ENCODE data around the gene ZBTB45.
"Not testable (repeated sequence)": the region's sequence is repeated elsewhere in the genome, so short reads cannot be mapped to it uniquely, and the experiment has no call there.

The ZBTB45 gene

DNA sequence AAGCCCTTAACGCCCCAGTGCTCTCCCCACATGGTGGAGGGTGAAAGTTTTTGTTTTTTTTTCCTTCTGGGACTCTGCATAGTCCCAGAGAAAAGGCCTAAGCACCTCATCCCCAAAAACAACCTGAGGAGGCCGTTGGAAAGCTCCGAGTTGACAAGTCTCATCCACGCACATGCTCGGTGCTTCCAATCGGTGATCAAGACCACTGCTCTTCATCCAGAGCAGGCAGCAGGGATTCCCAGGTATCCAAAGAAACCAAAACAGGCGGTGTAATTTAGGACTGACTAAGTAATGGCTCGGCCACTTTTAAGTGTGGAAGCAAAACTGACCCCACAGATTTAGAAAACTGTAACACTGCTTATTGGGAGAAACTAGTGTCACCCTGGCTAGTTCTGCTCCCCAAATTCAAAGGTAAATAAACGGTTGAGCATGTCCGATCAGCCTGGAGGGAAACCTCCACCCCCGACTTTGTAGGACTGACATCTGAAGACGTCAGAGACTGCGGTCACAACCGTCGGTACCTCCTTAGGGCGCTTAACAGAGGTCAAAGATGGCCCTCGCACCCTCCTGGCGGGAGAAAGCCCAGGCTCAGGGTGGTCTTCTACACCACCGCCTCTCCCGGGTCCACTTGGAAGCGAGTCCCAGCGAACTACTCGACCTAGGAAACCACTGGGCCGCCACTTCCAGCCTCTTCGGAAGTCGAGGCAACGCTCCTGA, 44.5 kb downstream of the ZBTB45 start:
- no peak for FAIRE-seq

DNA sequence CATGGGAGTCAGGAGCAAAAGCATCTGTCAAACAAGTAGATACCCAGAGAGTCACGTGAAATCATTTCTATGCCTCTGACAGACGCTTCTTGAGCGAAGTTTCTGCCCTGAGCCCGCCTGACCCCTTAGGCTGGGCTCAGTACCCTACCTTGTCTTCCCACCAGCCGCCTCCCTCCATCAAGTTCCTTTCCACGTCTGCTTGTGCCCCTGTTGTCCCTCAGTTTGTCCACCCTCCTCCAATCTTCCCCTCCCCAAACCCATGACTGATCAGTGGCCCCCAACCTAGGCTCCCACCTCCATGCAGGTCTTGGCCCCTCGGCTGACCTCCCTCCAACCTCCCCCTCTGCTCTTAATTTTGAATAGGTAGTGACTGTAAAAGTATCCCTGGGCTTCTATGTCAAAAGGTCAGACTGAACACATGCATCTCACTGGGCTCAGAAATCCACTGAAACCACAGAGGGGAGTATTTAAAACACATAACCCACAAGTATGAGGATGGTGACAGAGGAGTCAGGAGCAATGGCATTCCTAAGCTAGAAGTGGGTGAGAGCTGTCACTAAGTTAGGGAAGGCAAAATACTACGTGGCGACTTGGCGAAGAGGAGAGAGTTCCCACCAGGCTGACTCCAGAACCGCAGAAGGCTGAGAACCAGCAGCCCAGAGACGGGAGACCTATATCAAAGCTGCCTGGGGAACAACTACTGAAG, 45.2 kb downstream of the ZBTB45 start:
- no peak for DNase-seq (ENCODE audit: low spot score)
- no peak for FAIRE-seq

More for the DNA sequence above, 44.5 kb downstream of the ZBTB45 start:
- DNase-seq (ENCODE audit: low spot score) = no peak

DNA sequence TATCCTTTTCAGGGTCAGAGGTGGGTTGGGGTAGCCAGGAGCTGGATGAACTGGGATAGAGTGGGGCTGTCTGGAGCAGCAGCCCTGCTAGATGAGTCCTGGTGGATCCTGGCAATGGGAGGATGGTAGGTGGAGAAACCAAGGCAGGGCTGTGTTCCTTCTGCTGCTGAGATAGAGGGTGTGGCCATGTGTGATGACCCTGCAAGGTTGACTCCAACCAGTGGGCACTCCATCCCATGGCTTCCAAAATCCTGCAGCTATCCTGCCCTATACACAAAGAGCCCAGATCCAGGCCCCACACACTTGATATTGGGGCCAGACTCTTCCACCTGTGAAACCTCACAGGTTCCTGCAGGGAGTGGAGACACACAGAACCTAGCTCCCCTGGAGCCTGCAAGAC, 45.8 kb downstream of the ZBTB45 start:
- DNase-seq (ENCODE audit: low spot score) (no peak), FAIRE-seq (no peak)

DNA sequence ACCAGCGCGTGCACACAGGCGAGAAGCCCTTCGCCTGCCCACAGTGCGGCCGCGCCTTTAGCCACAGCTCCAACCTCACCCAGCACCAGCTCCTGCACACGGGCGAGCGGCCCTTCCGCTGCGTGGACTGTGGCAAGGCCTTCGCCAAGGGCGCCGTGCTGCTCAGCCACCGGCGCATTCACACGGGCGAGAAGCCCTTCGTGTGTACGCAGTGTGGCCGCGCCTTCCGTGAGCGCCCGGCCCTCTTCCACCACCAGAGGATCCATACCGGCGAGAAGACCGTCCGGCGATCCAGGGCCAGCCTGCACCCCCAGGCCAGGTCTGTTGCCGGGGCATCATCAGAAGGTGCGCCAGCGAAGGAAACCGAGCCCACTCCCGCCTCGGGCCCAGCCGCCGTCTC, 47.9 kb downstream of the ZBTB45 start:
- DNase-seq (ENCODE audit: low spot score) = no peak
- no peak for FAIRE-seq

DNA sequence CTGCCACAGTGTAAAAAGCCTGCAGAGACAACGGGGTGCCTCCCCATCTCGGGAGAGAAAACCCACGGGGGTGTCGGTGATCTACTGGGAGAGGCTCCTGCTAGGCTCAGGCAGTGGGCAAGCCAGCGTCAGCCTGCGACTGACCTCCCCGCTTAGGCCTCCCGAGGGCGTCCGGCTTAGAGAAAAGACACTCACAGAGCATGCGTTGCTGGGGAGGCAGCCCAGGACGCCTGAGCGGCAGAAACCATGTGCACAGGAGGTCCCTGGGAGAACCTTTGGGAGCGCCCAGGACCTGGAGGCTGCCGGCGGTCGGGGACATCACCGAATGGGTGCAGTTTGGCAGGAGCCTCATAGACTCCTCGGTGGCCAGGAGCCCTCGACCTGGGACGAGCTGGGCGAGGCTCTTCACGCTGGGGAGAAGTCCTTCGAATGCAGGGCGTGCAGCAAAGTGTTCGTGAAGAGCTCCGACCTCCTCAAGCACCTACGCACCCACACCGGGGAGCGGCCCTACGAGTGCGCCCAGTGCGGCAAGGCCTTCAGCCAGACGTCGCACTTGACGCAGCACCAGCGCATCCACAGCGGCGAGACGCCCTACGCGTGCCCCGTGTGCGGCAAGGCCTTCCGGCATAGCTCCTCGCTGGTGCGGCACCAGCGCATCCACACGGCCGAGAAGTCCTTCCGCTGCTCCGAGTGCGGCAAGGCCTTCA, 48.6 kb downstream of the ZBTB45 start:
- DNase-seq (ENCODE audit: low spot score) = not testable (repeated sequence)
- FAIRE-seq = peak; percentile 74

DNA sequence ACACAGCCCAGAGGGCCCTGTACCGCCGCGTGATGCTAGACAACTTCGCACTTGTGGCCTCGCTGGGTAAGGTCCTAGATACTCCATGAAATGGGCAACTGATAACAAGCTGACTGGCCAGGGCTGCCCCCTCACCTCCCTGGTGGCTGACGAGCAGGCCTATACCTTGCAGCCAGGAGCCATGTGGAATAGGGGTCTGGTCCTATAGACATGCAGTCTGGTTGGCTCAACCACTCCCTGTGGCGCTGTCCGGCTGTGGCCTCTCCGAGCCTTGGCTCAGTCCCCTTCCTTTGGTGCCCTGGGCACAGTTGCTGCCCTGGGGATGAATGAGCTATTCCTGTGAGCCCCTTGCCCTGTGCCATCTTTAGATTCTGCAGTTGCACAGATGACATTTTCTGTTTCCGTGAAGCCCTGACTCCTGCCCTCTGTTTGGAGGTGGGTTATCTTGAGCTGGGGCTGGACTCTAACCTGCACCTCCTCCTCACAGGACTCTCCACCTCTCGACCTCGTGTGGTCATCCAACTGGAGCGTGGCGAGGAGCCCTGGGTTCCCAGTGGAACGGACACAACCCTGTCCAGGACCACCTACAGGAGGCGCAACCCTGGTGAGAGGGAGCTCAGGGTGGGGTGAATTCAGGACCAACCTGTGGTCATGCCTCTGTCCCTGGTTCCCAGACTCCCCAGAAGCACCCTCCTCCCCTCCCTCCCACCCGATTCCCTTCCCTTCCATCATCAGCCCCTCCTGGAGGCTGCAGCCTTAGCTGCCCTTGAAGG, 50.2 kb downstream of the ZBTB45 start:
- FAIRE-seq (no peak), DNase-seq (ENCODE audit: low spot score) (no peak)

DNA sequence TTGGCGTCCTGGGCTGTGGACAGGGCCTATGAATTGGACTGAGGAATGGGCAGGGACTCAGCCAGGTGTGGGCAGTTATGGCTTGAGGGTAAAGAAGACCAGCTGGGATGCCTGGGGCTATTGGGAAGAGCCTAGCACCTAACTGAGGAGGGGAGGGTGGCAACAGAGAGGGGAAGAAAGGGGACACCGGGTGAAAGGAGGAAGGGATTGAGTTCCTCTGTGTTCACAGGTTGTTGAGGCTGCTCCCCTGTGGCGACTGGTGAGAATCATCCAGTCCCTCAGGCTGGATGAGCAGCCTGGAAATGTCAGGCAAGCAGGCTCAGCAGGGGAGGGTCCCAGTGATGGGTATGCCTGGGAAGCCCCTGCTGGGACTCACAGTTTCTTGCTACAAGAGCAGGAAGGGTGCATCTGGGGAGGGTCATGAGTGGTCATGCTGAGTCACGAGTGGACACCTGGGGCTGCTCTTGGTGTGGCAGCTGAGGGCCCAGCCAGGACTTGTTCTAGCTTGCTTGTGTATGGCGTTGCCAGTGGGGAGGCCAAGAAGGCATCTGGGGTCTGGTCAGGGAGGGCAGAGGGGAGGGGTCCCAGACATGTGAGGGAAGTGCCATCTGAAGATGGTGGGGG, 51.3 kb downstream of the ZBTB45 start:
- DNase-seq (ENCODE audit: low spot score) = no peak
- FAIRE-seq = no peak

DNA sequence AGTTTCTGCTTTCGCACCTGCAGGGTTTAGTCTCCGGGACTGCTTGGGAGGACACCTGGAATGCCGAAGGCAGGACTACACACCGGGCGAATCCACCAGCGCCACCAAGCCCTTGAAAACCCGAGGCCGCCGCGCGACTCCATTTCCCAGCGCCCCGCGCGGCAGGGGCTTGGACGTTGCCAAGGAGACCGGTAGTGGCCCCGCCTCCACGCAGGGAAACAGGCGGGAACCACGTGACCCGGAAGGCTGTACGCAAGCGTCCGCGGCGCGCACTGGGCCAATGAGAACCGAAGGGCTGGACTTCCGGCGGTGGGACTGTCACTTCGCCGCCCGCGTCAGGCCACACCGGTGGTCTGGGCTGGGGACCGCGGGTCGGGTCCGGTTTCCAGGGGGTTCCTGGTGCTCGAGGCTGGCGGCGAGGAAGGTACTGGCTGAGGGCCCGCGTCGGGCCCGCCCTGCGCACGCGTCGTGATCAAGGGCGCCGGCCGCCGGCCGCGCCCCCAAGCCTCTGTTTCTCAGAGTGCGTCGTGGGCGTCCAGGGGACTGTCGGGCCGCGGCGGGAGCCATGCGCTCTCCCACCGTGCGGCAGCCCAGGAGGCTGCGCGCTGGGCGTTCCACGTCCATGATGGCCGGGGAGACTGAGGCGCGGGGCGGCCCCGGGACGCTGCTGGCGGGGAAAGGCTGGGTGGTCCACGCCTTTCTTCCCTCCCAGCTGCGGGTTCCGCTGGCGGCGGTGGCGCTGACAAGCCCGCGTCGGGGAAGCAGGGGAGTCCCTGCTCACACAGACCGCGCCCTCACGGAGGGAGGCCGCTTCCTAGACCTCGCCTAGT, 52.6 kb downstream of the ZBTB45 start, which contains the start of gene ZNF324:
ZNF324 (plus strand) TSS at position 321 of the 830 bp plus-strand sequence. CDS start 2,106 bp downstream, outside the sequence.
- FAIRE-seq = peak; percentile 35
- DNase-seq (ENCODE audit: low spot score) = peak; percentile 92

DNA sequence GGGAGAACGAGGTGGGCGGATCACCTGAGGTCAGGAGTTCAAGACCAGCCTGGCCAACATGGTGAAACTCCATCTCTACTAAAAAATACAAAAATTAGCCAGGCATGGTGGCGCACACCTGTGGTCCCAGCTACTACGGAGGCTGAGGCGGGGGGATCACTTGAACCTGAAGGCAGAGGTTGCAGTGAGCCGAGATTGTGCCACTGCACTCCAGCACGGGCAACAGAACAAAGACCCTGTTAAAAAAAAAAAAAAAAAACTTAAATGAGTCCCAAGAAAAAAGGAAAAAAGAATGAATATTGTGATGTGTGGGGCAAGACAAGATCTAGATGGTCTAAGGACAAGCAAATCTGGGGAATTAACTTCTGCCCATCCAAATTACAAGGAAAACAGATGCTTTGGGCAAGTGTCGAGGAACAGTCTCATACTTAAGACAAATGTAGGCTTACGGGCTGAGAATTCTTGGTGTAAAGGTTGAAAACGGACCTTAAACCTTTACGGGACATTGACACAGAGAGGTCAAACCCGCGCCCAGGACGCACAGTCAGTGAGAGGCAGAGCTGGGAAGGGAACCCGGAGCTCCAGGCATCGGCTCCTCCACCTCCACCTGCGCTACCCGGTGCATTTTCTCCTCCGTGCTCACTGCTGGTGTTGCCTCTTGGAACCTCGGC, 53.4 kb downstream of the ZBTB45 start:
- no peak for DNase-seq (ENCODE audit: low spot score)

More for the DNA sequence above, 53.4 kb downstream of the ZBTB45 start:
- FAIRE-seq = no peak

Measured in urothelium cell line (cell line).